ENCODE results near the gene GFER. TPM values are rescaled to one million over a fixed set of nuclear protein-coding genes. Genes with fewer than 3 reads are reported as not detected.
A peak's percentile ranks its signal among the peaks of the same experiment; 100 is the strongest.

Gene GFER
- total RNA-seq, 4 donors from 2014 or later = 13.4 to 20.2 (median 18.1) TPM

DNA sequence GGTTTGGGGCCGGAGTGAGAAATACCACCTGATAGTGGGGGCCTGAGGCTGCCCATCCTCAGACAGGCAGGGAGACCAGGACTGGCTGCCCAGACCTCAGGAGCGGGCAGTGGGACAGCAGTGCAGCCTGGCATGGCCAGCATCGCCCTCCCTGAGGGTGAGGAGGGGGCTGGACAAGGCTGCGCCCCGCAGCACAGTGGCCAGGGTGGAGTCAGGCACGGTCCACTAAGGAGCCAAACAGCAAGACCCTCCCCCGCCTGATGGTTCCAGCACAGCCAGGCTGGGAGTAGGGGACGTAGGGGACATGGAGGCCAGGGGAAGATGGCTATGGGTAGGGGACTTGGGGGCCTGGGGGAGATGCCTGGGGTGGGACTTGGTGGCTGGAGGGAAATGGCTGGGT, 22.3 kb downstream of the GFER start:
- no peak overlapping the region for H3K4me3 ChIP-seq
- no peaks in the 10 kb centered on the region for H3K27me3 ChIP-seq
- 90 to 93% methylated on average over 8 of the region's 8 CpGs for WGBS, 2 donors
- H3K9me3 ChIP-seq = no peaks in the 10 kb centered on the region
- peaks cover 8 to 23% (median 12%) of the 10 kb centered on the region in 3 donors for H3K36me3 ChIP-seq
- DNase-seq (ENCODE audit: low spot score in 2 of 2) = no peak
- TF ChIP-seq, protein P1, sequence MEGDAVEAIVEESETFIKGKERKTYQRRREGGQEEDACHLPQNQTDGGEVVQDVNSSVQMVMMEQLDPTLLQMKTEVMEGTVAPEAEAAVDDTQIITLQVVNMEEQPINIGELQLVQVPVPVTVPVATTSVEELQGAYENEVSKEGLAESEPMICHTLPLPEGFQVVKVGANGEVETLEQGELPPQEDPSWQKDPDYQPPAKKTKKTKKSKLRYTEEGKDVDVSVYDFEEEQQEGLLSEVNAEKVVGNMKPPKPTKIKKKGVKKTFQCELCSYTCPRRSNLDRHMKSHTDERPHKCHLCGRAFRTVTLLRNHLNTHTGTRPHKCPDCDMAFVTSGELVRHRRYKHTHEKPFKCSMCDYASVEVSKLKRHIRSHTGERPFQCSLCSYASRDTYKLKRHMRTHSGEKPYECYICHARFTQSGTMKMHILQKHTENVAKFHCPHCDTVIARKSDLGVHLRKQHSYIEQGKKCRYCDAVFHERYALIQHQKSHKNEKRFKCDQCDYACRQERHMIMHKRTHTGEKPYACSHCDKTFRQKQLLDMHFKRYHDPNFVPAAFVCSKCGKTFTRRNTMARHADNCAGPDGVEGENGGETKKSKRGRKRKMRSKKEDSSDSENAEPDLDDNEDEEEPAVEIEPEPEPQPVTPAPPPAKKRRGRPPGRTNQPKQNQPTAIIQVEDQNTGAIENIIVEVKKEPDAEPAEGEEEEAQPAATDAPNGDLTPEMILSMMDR (IDR thresholded peaks at IDR 0.05) = no peak
- H3K27ac ChIP-seq = peak overlapping the region in 2 of 4 donors; percentile 2 to 92
- peaks cover 4 to 71% (median 61%) of the 10 kb centered on the region in 4 donors for H3K4me1 ChIP-seq

DNA sequence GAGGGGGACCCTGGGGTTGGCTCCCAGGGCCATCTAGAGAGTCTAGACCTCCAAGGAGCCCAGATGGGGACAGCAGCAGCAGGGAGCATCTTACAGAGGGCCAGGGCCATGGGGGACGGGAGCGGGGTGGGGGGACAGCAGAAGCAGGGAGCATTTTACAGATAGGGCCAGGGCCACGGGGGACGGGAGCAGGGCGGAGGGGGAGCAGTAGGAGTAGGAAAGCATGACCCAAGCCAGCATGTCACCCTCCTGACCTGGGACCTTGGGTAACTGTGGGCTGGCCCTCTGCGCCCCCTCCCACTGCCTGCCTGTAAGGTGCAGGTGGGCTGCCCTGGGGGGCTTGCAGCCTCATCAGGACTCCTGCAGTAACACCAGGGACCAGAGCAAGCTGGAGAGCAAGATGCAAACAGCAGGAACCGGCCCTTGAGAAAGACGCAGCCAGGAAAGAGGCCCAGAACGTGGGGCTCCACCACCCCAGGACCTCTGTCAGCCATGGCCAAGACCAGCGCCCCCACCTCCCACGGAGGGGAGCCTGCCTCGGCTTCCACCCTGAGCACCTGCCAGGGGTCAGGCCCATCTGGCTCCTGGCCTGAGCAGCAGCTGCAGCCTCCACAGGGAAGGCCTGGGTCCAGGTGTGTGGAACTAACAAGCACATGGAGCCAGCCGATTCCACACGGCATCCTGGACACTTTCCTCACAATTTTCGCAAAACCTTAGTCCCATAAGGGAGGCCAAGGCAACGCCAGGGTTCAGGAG, 23.3 kb downstream of the GFER start:
- TF ChIP-seq POLR2A (IDR thresholded peaks at IDR 0.05) (no peak), EP300 (IDR thresholded peaks at IDR 0.05) (no peak)
- TF ChIP-seq, protein P1 (IDR thresholded peaks at IDR 0.05) = no peak
- H3K4me1 ChIP-seq = peaks cover 4 to 71% (median 61%) of the 10 kb centered on the region in 4 donors
- WGBS, 2 donors = 66 to 71% methylated on average over 13 to 16 of the region's 16 CpGs

DNA sequence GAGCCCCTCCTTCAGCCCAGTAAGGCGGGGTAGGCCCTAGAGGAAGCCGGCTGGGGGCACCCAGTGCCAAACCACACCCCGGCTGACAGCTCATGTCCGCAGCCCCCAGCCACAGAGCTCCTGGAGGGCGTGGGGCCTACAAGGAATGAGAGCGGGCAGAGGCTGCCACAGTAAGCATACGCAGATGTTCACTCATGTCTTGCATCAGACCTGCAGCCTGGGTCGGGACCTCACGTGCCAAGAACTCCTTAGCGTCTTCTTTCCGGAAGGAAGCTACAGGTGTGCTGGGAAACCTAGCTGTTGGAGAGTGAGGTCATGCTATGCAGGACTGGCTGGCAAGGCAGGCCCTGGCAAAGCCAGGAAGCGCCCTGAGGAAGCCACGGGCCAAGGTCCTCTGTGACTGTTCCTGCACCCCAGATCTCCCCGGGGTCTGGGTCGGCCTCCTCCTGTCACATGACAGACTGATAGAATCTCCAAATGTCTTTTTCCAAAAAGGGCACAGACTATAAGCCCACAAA, 24.1 kb downstream of the GFER start:
- Histone ChIP-seq H3K36me3 (peaks cover 0 to 6% (median 0%) of the 10 kb centered on the region in 3 donors), H3K4me1 (peaks cover 4 to 69% (median 61%) of the 10 kb centered on the region in 4 donors), H3K27ac (peak overlapping the region in 3 of 4 donors; percentile 84 to 92 (median 92)), H3K4me3 (peak overlapping the region in 2 of 4 donors; percentile 14 to 68), H3K9me3 (no peaks in the 10 kb centered on the region), H3K27me3 (no peaks in the 10 kb centered on the region)
- no peak for TF ChIP-seq EP300 (IDR thresholded peaks at IDR 0.05)
- no peak for TF ChIP-seq POLR2A (IDR thresholded peaks at IDR 0.05)
- TF ChIP-seq, protein P1 (IDR thresholded peaks at IDR 0.05) = no peak
- WGBS, 2 donors = 42 to 48% methylated on average over 14 to 15 of the region's 15 CpGs
- peak in 1 of 2 donors; percentile 33 for DNase-seq (ENCODE audit: low spot score in 2 of 2)

More for the DNA sequence above, 23.3 kb downstream of the GFER start:
- Histone ChIP-seq H3K27ac (peak overlapping the region in 2 of 4 donors; percentile 84 to 92), H3K9me3 (no peaks in the 10 kb centered on the region), H3K36me3 (peaks cover 2 to 14% (median 7%) of the 10 kb centered on the region in 3 donors), H3K4me3 (no peak overlapping the region), H3K27me3 (no peaks in the 10 kb centered on the region)
- no peak for DNase-seq (ENCODE audit: low spot score in 2 of 2)

DNA sequence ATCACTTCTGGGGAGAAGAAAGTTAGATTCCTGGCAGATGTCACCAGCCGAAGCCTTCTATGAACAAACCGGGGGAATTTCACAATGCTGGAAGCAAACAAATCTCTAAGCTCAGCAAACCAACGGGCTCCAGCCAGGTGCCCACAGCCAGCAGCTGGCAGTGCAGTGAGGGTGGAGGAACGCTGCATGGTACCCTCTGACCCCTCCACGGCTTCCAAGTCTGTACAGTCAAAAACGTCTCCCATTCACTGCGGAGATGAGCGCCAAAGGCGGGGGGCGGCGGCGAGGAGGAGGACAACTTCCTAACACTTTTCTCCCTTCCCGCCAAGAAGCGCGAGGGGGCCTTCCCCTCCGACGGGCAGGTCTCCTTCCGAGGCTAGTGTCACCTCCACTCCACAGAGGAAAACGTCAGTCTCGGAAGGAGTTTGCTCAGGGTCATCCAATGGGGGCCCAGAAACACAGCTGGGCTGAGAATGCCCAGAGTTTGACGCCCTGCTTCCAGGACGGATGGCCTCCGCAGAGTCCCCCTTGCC, 24.7 kb downstream of the GFER start:
- Histone ChIP-seq H3K27ac (peak overlapping the region in 3 of 4 donors; percentile 84 to 92 (median 92)), H3K36me3 (no peaks in the 10 kb centered on the region), H3K4me1 (peaks cover 4 to 63% (median 59%) of the 10 kb centered on the region in 4 donors), H3K4me3 (peak overlapping the region; percentile 68 to 98 (median 74)), H3K9me3 (no peaks in the 10 kb centered on the region), H3K27me3 (no peaks in the 10 kb centered on the region)
- 2% methylated on average over 23 of the region's 23 CpGs for whole genome bisulfite sequencing, 2 donors
- TF ChIP-seq EP300 (IDR thresholded peaks at IDR 0.05) (no peak), POLR2A (IDR thresholded peaks at IDR 0.05) (no peak)
- TF ChIP-seq, protein P1 (IDR thresholded peaks at IDR 0.05) = no peak
- no peak for DNase-seq (ENCODE audit: low spot score in 2 of 2)

All from tibial nerve (tissue), 4 donors.